Kidney (tissue), 22 donors: ENCODE results near the gene KAT7. TPM values are rescaled to one million over a fixed set of nuclear protein-coding genes. Genes with fewer than 3 reads are reported as not detected.

Experiments
- DNase-seq, 5 donors: peaks; one replicate each; pipeline ENCODE4 v3.0.0-alpha.2; 2013 to 2020
- FAIRE-seq: peaks from 2 replicates; lab custom pipeline; 2012; peaks lifted over from hg19 to GRCh38; lab: Jason Lieb, UNC
- H3K27ac ChIP-seq, 2 donors: one replicate each; pipeline ENCODE4 v1.7.0; 2013; ENCODE audit warnings: low read depth in 2 of 2, low read length in 2 of 2, inconsistent platforms in 1 of 2
- H3K27me3 ChIP-seq: one replicate; pipeline ENCODE4 v1.7.1; 2013; ENCODE audit warnings: low read length, inconsistent platforms; ENCODE audit not compliant: control insufficient read depth, insufficient read depth
- H3K36me3 ChIP-seq, 3 donors: one replicate each; pipeline versions ENCODE4 v1.7.0 to v1.7.1; 2013; ENCODE audit warnings: low read length in 3 of 3, control low read depth in 1 of 3, inconsistent platforms in 1 of 3; ENCODE audit not compliant: insufficient read depth in 3 of 3, control insufficient read depth in 2 of 3
- H3K4me1 ChIP-seq, 3 donors: one replicate each; pipeline versions ENCODE4 v1.7.0 to v1.7.1; 2013; ENCODE audit warnings: low read length in 3 of 3, inconsistent platforms in 1 of 3, low read depth in 1 of 3; ENCODE audit not compliant: control insufficient read depth in 2 of 3, insufficient read depth in 2 of 3
- H3K4me3 ChIP-seq, 3 donors: one replicate each; pipeline versions ENCODE4 v1.7.0 to v1.8.1; 2013; ENCODE audit warnings: low read length in 3 of 3, control low read depth in 1 of 3, inconsistent platforms in 1 of 3
- H3K9ac ChIP-seq, 3 donors: one replicate each; pipeline versions ENCODE4 v1.7.0 to v1.7.1; 2013; ENCODE audit warnings: low read length in 3 of 3, control low read depth in 1 of 3, inconsistent platforms in 1 of 3
- H3K9me3 ChIP-seq, 3 donors: one replicate each; pipeline versions ENCODE4 v1.7.0 to v1.7.1; 2013; ENCODE audit warnings: low read length in 3 of 3, control low read depth in 1 of 3, inconsistent platforms in 1 of 3; ENCODE audit not compliant: control insufficient read depth in 2 of 3, insufficient read depth in 1 of 3
- CTCF ChIP-seq: IDR thresholded peaks from 3 replicates; pipeline ENCODE4 v1.5.1; 2012; ENCODE audit warnings: mild to moderate bottlenecking, moderate library complexity, borderline replicate concordance; ENCODE audit not compliant: insufficient read depth; ENCODE audit errors: extremely low read depth
- intact Hi-C: fragments of 100-400 bp; cut with DNase I; formaldehyde crosslinking; loops from one replicate; pipeline ENCODE4 v1.11.1; 2022
- long read RNA-seq, 10 donors: library from polyadenylated mRNA in 1 of 10; unstranded in 1 of 10; transcript quantifications; one replicate each; pipeline ENCODE4 v2.0.0 and lab custom pipeline, GENCODE V29; 2021 to 2026
- polyA plus RNA-seq: library from polyadenylated mRNA; stranded (reverse); fragments of 350-450 nt; fragmentation: Illumina TruSeq; extraction: RNeasy Lipid Tissue Mini Kit (QIAGEN cat#74804); gene quantifications from one replicate; pipeline ENCODE4 v1.2.3, GENCODE V29; 2014; ENCODE audit warnings: low read depth, low replicate concordance; ENCODE audit not compliant: insufficient read depth
- total RNA-seq: library from RNA; stranded (reverse); fragmentation: NEBNext Ultra II Directional; extraction: Animal tissue kit (Norgen Biotek cat#: 25700); gene quantifications from one replicate; pipeline ENCODE4 v1.2.1, GENCODE V29; 2021
- donor health status: control.
- donor health status: control.
- donor health status: control.
- donor health status: control.
- donor health status: control.
- donor health status: DM: yes; HTN: yes; CAD: no.
- donor health status: Normal renal cell carcinoma (clear cell type).

Gene KAT7
- total RNA-seq (76.9 TPM), polyA plus RNA-seq (18.4 TPM)
- long read RNA-seq, donor 1, full-length matches to known transcripts, result 1 of 8 reads
- long read RNA-seq, donor 1, partial matches to known transcripts, result 7 of 8 reads
- long read RNA-seq, donor 1, other reads (novel, unspliced or antisense), result 0 of 8 reads
- long read RNA-seq, donor 2, full-length matches to known transcripts, result 5 of 5 reads
- long read RNA-seq, donor 2, partial matches to known transcripts, result 0 of 5 reads
- long read RNA-seq, donor 2, other reads (novel, unspliced or antisense), result 0 of 5 reads
- long read RNA-seq, donor 3, full-length matches to known transcripts, result 9 of 14 reads
- long read RNA-seq, donor 3, partial matches to known transcripts, result 5 of 14 reads
- long read RNA-seq, donor 3, other reads (novel, unspliced or antisense), result 0 of 14 reads
- long read RNA-seq, donor 4, full-length matches to known transcripts, result 3 of 3 reads
- long read RNA-seq, donor 4, partial matches to known transcripts, result 0 of 3 reads
- long read RNA-seq, donor 4, other reads (novel, unspliced or antisense), result 0 of 3 reads
- long read RNA-seq, donor 5, result 0 reads
- long read RNA-seq, donor 6, full-length matches to known transcripts, result 2 of 2 reads
- long read RNA-seq, donor 6, partial matches to known transcripts, result 0 of 2 reads
- long read RNA-seq, donor 6, other reads (novel, unspliced or antisense), result 0 of 2 reads
- long read RNA-seq, donor 7, full-length matches to known transcripts, result 13 of 20 reads
- long read RNA-seq, donor 7, partial matches to known transcripts, result 4 of 20 reads
- long read RNA-seq, donor 7, other reads (novel, unspliced or antisense), result 3 of 20 reads
- long read RNA-seq, donor 8, full-length matches to known transcripts, result 6 of 19 reads
- long read RNA-seq, donor 8, partial matches to known transcripts, result 13 of 19 reads
- long read RNA-seq, donor 8, other reads (novel, unspliced or antisense), result 0 of 19 reads
- long read RNA-seq, donor 9, full-length matches to known transcripts, result 4 of 4 reads
- long read RNA-seq, donor 9, partial matches to known transcripts, result 0 of 4 reads
- long read RNA-seq, donor 9, other reads (novel, unspliced or antisense), result 0 of 4 reads
- long read RNA-seq, donor 10, full-length matches to known transcripts, result 4 of 20 reads
- long read RNA-seq, donor 10, partial matches to known transcripts, result 16 of 20 reads
- long read RNA-seq, donor 10, other reads (novel, unspliced or antisense), result 0 of 20 reads

GRCh38 chr17:49788478-49789242, at the start of gene KAT7:
KAT7 (plus strand) TSS chr17:49788681; CDS start chr17:49788835, 154 bp downstream.
- Histone ChIP-seq H3K27ac (peak within 1 kb of the TSS; percentile 100), H3K4me3 (peak within 1 kb of the TSS; percentile 98 to 99 (median 99)), H3K9me3 (no peaks in the 10 kb centered on the region), H3K27me3 (no peaks in the 10 kb centered on the region), H3K36me3 (peaks cover 4 to 16% (median 4%) of the 10 kb centered on the region in 3 donors), H3K4me1 (peaks cover 4 to 14% (median 6%) of the 10 kb centered on the region in 3 donors), H3K9ac (peak within 1 kb of the TSS; percentile 98 to 100 (median 99))
- FAIRE-seq (peak; percentile 97), DNase-seq (peak; percentile 99 to 100 (median 100))
- intact Hi-C loops, result no loop called here
- TF ChIP-seq CTCF, result peak; percentile 20

GRCh38 chr17:49739641-49740271, 48.7 kb upstream of the KAT7 start:
- DNase-seq (peak in 1 of 5 donors; percentile 93), FAIRE-seq (no peak)
- no peaks in the 10 kb centered on the region for H3K9me3 ChIP-seq
- peaks cover 0 to 14% (median 11%) of the 10 kb centered on the region in 3 donors for H3K4me1 ChIP-seq
- H3K36me3 ChIP-seq, result no peaks in the 10 kb centered on the region
- no peak overlapping the region for H3K9ac ChIP-seq
- H3K27ac ChIP-seq, result peak overlapping the region in 1 of 2 donors; percentile 43
- H3K27me3 ChIP-seq, result no peaks in the 10 kb centered on the region
- H3K4me3 ChIP-seq, result no peak overlapping the region
- TF ChIP-seq CTCF, result no peak
- intact Hi-C loops, result no loop called here
